Trophoblast cell (in vitro differentiated cells and primary cell): ENCODE results near the gene MEX3A.
"Not testable (repeated sequence)": the region's sequence is repeated elsewhere in the genome, so short reads cannot be mapped to it uniquely, and the experiment has no call there.

ENCODE experiments used
- DNase-seq, 2 donors: peaks; one replicate each; pipeline ENCODE4 v3.0.0-alpha.2; 2016
- H2AFZ ChIP-seq: 2 replicates; pipeline ENCODE4 v1.6.1; 2013; ENCODE audit warnings: low read length, moderate library complexity, mild to moderate bottlenecking; ENCODE audit not compliant: insufficient read depth, poor library complexity
- H2AK5ac ChIP-seq: 2 replicates; pipeline ENCODE4 v1.6.1; 2013; ENCODE audit warnings: mild to moderate bottlenecking, low read length
- H2BK120ac ChIP-seq: 2 replicates; pipeline ENCODE4 v1.6.1; 2013; ENCODE audit warnings: low read length, mild to moderate bottlenecking, moderate library complexity; ENCODE audit not compliant: insufficient read depth, poor library complexity
- H2BK12ac ChIP-seq: 2 replicates; pipeline ENCODE4 v1.6.1; 2013; ENCODE audit warnings: mild to moderate bottlenecking, low read length, moderate library complexity
- H2BK5ac ChIP-seq: 2 replicates; pipeline ENCODE4 v1.6.1; 2013; ENCODE audit warnings: low read length, low read depth, moderate library complexity, mild to moderate bottlenecking; ENCODE audit not compliant: poor library complexity
- H3K14ac ChIP-seq: 2 replicates; pipeline ENCODE4 v1.6.1; 2013; ENCODE audit warnings: mild to moderate bottlenecking, low read length
- H3K18ac ChIP-seq: 2 replicates; pipeline ENCODE4 v1.6.1; 2013; ENCODE audit warnings: mild to moderate bottlenecking, low read length
- H3K23ac ChIP-seq: 2 replicates; pipeline ENCODE4 v1.6.1; 2013; ENCODE audit warnings: low read length
- H3K27ac ChIP-seq: 2 replicates; pipeline ENCODE4 v1.5.1; 2013; ENCODE audit warnings: low read depth, mild to moderate bottlenecking, inconsistent platforms, low read length, moderate library complexity
- H3K27me3 ChIP-seq: 2 replicates; pipeline ENCODE4 v1.6.1; 2013; ENCODE audit warnings: inconsistent platforms, mild to moderate bottlenecking, low read length, moderate library complexity; ENCODE audit not compliant: insufficient read depth
- H3K36me3 ChIP-seq, 2 experiments: 1 replicate in 1 of 2; 2 replicates in 1 of 2; pipeline ENCODE4 v1.6.1; 2013; ENCODE audit warnings: low read length in 2 of 2, mild to moderate bottlenecking in 2 of 2, moderate library complexity in 1 of 2; ENCODE audit not compliant: insufficient read depth in 2 of 2, control insufficient read depth in 1 of 2
- H3K4ac ChIP-seq: 2 replicates; pipeline ENCODE4 v1.6.1; 2013; ENCODE audit warnings: low read depth, mild to moderate bottlenecking, low read length, moderate library complexity
- H3K4me1 ChIP-seq, 2 experiments: 1 replicate in 1 of 2; 2 replicates in 1 of 2; pipeline ENCODE4 v1.6.1; 2013; ENCODE audit warnings: low read length in 2 of 2, mild to moderate bottlenecking in 2 of 2, moderate library complexity in 1 of 2; ENCODE audit not compliant: insufficient read depth in 2 of 2, control insufficient read depth in 1 of 2
- H3K4me2 ChIP-seq: 2 replicates; pipeline ENCODE4 v1.6.1; 2013; ENCODE audit warnings: inconsistent platforms, mild to moderate bottlenecking, low read length, moderate library complexity
- H3K4me3 ChIP-seq: 2 replicates; pipeline ENCODE4 v1.5.1; 2013; ENCODE audit warnings: mild to moderate bottlenecking, low read depth, low read length, inconsistent platforms
- H3K79me1 ChIP-seq: one replicate; pipeline ENCODE4 v1.6.1; 2013; ENCODE audit warnings: low read length
- H3K79me2 ChIP-seq: 2 replicates; pipeline ENCODE4 v1.6.1; 2013; ENCODE audit warnings: low read length, mild to moderate bottlenecking; ENCODE audit not compliant: control insufficient read depth, insufficient read depth, poor library complexity
- H3K9ac ChIP-seq: 2 replicates; pipeline ENCODE4 v1.6.1; 2013; ENCODE audit warnings: mild to moderate bottlenecking, low read length
- H3K9me3 ChIP-seq: 2 replicates; pipeline ENCODE4 v1.6.1; 2013; ENCODE audit warnings: low read depth, mild to moderate bottlenecking, control low read depth, inconsistent platforms, low read length; ENCODE audit not compliant: insufficient read depth
- H4K12ac ChIP-seq: 2 replicates; pipeline ENCODE4 v1.6.1; 2013; ENCODE audit warnings: low read depth, mild to moderate bottlenecking, low read length, moderate library complexity
- H4K8ac ChIP-seq: 2 replicates; pipeline ENCODE4 v1.6.1; 2013; ENCODE audit warnings: low read depth, mild to moderate bottlenecking, low read length, moderate library complexity
- H4K91ac ChIP-seq: one replicate; pipeline ENCODE4 v1.6.1; 2013; ENCODE audit warnings: low read depth, mild to moderate bottlenecking, low read length, moderate library complexity
- WGBS: extraction: QIAGEN DNeasy Blood & Tissue Kit; methylation state at CpG from one replicate; pipeline ENCODE4 v1.1.7; 2013; ENCODE audit warnings: missing lambda C conversion rate; ENCODE audit not compliant: insufficient read length, insufficient coverage; ENCODE audit errors: extremely low coverage; 5-methylcytosine and 5-hydroxymethylcytosine counted together

The MEX3A gene

GRCh38 chr1:156125544-156125943 lies 43.3 kb upstream of the MEX3A start:
- H3K27me3 ChIP-seq, H3K4ac ChIP-seq, H3K23ac ChIP-seq, H3K4me3 ChIP-seq, H3K9ac ChIP-seq, H2BK5ac ChIP-seq, H2AFZ ChIP-seq, H3K18ac ChIP-seq, H3K9me3 ChIP-seq, H3K14ac ChIP-seq, H2AK5ac ChIP-seq, H4K12ac ChIP-seq, H2BK120ac ChIP-seq, H4K8ac ChIP-seq, DNase-seq, H3K4me2 ChIP-seq, H2BK12ac ChIP-seq: not testable (repeated sequence)
- Histone ChIP-seq H3K79me2 (peaks cover 51% of the 10 kb centered on the region), H3K27ac (peak overlapping the region; percentile 69), H3K79me1 (peaks cover 67% of the 10 kb centered on the region), H4K91ac (peak overlapping the region; percentile 25), H3K36me3 (peaks cover 12 to 19% of the 10 kb centered on the region in 2 experiments), H3K4me1 (peaks cover 79 to 84% of the 10 kb centered on the region in 2 experiments)
- no CpG with 5 or more reads among the region's 10 CpGs for WGBS

GRCh38 chr1:156124557-156125483 lies 42.6 kb upstream of the MEX3A start:
- H3K4me1 ChIP-seq = peaks cover 82 to 87% of the 10 kb centered on the region in 2 experiments
- H3K23ac ChIP-seq = no peak overlapping the region
- peak overlapping the region; percentile 8 for H2BK120ac ChIP-seq
- peak overlapping the region; percentile 95 for H3K4ac ChIP-seq
- WGBS = no CpG with 5 or more reads among the region's 17 CpGs
- no peaks in the 10 kb centered on the region for H3K9me3 ChIP-seq
- peak overlapping the region; percentile 41 for H4K91ac ChIP-seq
- DNase-seq = peak; percentile 78 to 84
- no peak overlapping the region for H3K4me2 ChIP-seq
- H3K79me2 ChIP-seq = peaks cover 52% of the 10 kb centered on the region
- H3K79me1 ChIP-seq = peaks cover 68% of the 10 kb centered on the region
- peak overlapping the region; percentile 50 for H2BK5ac ChIP-seq
- no peak overlapping the region for H3K9ac ChIP-seq
- H2AK5ac ChIP-seq = peak overlapping the region; percentile 44
- peak overlapping the region; percentile 55 for H3K14ac ChIP-seq
- peak overlapping the region; percentile 11 for H4K12ac ChIP-seq
- H3K4me3 ChIP-seq = no peak overlapping the region
- H3K27me3 ChIP-seq = no peaks in the 10 kb centered on the region
- H3K36me3 ChIP-seq = peaks cover 11 to 21% of the 10 kb centered on the region in 2 experiments
- peak overlapping the region; percentile 69 for H3K27ac ChIP-seq
- peak overlapping the region; percentile 32 for H3K18ac ChIP-seq
- no peak overlapping the region for H2AFZ ChIP-seq
- peak overlapping the region; percentile 26 for H4K8ac ChIP-seq
- H2BK12ac ChIP-seq = peak overlapping the region; percentile 71

- peak overlapping the region; percentile 97 for H3K14ac ChIP-seq
- H4K8ac ChIP-seq = peak overlapping the region; percentile 50
- no peak overlapping the region for H3K4me3 ChIP-seq
- no peak overlapping the region for H3K9ac ChIP-seq
- H2BK5ac ChIP-seq = peak overlapping the region; percentile 99
- peak overlapping the region; percentile 54 for H2AK5ac ChIP-seq
- no peak overlapping the region for H2AFZ ChIP-seq
- H3K4me2 ChIP-seq = peak overlapping the region; percentile 48
- peak overlapping the region; percentile 99 for H3K27ac ChIP-seq
- H4K91ac ChIP-seq = peak overlapping the region; percentile 85
- peaks cover 44% of the 10 kb centered on the region for H3K79me2 ChIP-seq
- peak overlapping the region; percentile 1 for H2BK12ac ChIP-seq
- no CpG with 5 or more reads among the region's 14 CpGs for WGBS
- peaks cover 77 to 82% of the 10 kb centered on the region in 2 experiments for H3K4me1 ChIP-seq
- H3K36me3 ChIP-seq = peaks cover 11 to 21% of the 10 kb centered on the region in 2 experiments
- H2BK120ac ChIP-seq = peak overlapping the region; percentile 98
- H3K4ac ChIP-seq = peak overlapping the region; percentile 64
- H3K18ac ChIP-seq = peak overlapping the region; percentile 99
- H3K27me3 ChIP-seq = no peaks in the 10 kb centered on the region
- no peak overlapping the region for H3K23ac ChIP-seq
- peak overlapping the region; percentile 11 for H4K12ac ChIP-seq
- peaks cover 63% of the 10 kb centered on the region for H3K79me1 ChIP-seq
- DNase-seq = peak; percentile 82 to 84
- H3K9me3 ChIP-seq = no peaks in the 10 kb centered on the region
Observed at GRCh38 chr1:156123356-156124196, 41.3 kb upstream of the MEX3A start.
